GM12892 (cell line): ENCODE data around the gene ADARB2.
"Not testable (repeated sequence)": the region's sequence is repeated elsewhere in the genome, so short reads cannot be mapped to it uniquely, and the experiment has no call there.

Source experiments
- DNase-seq: peaks from one replicate; pipeline ENCODE4 v3.0.0; 2011; ENCODE audit not compliant: insufficient read length
- FAIRE-seq: peaks from 2 replicates; lab custom pipeline; 2011; peaks lifted over from hg19 to GRCh38; lab: Jason Lieb, UNC
- POLR2A ChIP-seq: IDR thresholded peaks from 2 replicates; pipeline ENCODE4 v1.6.1; 2011; ENCODE audit warnings: low read depth, low read length, control low read depth
- POLR2AphosphoS5 ChIP-seq: IDR thresholded peaks from 2 replicates; pipeline ENCODE4 v1.6.1; 2011; ENCODE audit warnings: low read depth, low read length, control low read depth
- TAF1 ChIP-seq: IDR thresholded peaks from 2 replicates; pipeline ENCODE4 v1.6.1; 2011; ENCODE audit warnings: low read depth, mild to moderate bottlenecking, control low read depth, low read length, borderline replicate concordance

The ADARB2 gene

DNA sequence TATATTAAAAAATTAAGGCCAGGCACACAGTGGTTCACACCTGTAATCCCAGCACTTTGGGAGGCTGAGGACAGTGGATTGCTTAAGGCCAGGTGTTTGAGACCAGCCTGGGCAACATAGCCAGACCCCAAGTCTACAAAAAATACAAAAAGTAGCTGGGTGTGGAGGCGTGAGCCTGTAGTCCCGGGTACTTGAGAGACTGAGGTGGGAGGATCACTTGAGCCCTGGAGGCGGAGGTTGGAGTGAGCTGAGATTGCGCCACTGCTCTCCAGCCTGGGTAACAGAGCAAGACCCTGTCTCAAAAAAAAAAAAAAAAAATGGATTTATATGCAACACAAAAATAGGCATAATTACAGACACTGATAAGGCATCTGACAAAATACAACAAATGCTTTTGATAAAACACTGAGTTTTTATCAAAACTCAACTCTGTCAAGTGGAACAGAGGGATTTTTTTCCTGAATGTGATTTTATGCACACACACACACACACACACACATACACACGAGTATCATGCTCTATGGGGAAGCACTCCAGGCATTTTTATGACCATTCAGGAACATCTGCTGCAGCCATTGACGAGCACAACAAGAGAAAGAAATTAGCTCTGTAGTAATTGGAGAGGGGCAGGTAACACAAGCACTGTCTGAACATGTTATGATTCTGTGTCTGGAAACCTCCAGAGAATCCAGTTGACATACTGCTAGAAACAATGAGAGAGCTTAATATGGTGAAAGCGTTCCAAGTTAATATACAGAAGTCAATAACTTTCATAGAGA, 488.0 kb downstream of the ADARB2 start:
- DNase-seq (no peak), FAIRE-seq (no peak)
- TF ChIP-seq POLR2A = no peak
- TF ChIP-seq TAF1 = no peak
- no peak for TF ChIP-seq POLR2AphosphoS5

DNA sequence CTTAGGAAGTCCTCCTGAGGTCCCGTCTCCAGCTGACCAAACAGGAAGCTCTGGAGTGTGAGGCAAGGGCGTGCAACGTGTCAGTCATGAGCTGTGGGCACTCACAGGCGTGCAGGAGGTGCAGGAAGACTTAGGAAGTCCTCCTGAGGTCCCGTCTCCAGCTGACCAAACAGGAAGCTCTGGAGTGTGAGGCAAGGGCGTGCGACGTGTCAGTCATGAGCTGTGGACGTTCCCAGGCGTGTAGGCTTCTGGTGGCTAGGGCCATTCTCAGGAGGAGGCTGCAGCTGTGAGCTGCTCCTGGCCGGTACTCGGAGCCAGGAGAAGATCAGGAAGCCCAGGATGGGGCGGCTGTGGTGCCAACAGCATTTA, 489.1 kb downstream of the ADARB2 start:
- DNase-seq, FAIRE-seq: not testable (repeated sequence)

DNA sequence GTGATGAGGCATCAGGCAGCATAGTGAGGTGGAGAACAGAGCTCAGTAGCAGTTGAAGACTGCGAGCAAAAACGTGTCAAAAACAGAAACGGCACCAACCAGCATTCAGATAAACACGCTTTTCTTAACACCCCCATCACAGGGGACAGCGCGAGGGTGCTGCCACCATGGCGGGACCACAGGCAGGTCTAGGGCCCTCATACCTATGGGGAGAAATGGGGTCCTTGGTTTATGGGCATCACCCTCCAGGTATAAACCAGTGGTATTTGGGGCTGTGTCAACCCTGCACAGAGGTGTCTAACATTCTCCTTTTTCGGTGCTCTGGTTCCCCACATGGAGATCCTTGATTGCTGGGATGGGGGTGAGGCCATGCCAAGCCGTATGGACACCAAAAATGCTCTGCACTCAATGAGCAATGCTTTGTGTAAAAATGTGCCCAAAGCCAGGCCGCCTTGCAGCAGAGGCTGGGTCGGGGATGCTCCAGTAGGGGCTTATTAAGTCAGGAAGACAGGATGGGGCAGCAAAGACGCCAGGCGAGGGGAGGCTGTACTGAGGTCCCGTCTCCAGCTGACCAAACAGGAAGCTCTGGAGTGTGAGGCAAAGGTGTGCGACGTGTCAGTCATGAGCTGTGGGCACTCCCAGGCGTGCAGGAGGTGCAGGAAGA, 489.6 kb downstream of the ADARB2 start:
- no peak for TF ChIP-seq TAF1
- TF ChIP-seq POLR2A = no peak
- TF ChIP-seq POLR2AphosphoS5 = no peak
- no peak for DNase-seq
- no peak for FAIRE-seq

DNA sequence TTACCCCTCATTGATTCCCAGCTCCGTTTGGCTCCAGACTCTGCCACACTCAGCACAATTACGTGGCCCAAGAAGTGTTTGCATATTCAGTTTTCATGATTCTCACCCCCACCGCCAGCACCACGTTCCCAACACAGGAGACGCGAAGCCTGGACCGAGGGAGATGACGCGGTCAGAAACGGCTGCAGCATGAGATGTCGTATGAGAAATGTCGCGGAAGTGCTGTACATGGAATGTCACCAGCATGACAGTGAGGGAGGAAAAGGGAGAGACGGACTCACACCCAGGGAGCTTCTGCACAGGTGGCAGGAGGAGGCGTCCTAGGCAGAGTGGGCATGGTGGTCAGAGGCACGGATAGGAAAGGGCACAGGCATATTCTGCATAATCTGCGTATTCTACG, 492.8 kb downstream of the ADARB2 start:
- TF ChIP-seq TAF1 = no peak
- FAIRE-seq (no peak), DNase-seq (no peak)

DNA sequence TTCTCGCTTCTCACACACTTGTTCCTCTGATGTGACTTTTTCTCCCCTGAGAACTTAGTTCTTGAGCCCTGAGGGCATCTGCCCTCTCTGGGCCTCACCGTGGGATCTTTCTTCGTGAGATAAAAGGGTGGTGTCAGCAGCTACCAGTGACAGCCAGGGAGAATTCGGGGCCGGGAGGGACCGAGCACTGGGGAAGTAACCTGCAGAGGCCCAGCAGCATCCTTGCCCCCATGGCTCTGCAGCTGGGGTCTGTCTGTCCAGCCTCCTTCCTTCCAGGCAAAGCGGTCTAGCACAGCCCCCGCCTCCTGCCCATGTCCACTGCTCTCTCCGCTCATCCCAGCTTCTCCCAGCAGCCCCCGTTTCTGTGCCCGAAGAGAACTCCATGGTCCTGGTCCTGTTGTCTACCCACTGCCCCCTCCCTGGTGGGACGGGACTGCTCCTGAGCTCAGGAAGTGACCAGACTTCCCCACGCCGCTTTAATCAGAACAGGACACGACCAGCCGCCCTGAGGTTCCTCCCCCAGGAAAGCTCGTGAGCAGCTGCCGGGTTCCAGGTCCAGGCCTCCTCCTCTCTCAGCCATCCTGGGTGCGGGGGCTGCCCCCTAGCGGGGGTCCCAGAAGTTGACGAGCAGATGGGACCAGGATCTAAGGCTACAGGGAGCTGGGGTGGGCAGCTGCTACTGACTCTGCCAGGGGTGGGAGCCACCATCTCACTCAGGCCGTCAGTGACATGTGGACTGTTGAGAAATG, 493.7 kb downstream of the ADARB2 start:
- TF ChIP-seq POLR2A = no peak
- TF ChIP-seq POLR2AphosphoS5 = no peak
- TF ChIP-seq TAF1 = no peak
- DNase-seq = no peak
- FAIRE-seq = no peak

DNA sequence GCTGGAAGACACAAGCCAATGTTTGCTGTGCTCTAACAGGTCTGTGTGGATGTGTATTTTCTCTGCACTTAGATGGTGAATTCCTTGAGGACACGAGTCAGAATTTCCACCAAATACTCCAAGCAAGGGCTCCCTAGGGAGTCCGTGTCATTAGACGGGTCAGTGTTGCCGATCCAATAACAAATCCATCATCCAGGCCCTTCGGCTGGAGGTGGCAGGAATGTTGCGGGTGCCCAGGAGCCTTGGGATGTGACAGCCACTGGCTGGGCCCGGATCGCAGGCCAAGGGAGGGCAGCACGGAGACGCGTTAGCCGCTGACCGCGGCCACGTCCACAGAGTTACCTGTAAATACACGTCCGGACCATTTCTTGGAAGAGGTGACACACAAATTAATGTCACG, 494.4 kb downstream of the ADARB2 start:
- no peak for TF ChIP-seq POLR2AphosphoS5
- TF ChIP-seq POLR2A = no peak
- TF ChIP-seq TAF1 = no peak
- no peak for FAIRE-seq
- DNase-seq = no peak

DNA sequence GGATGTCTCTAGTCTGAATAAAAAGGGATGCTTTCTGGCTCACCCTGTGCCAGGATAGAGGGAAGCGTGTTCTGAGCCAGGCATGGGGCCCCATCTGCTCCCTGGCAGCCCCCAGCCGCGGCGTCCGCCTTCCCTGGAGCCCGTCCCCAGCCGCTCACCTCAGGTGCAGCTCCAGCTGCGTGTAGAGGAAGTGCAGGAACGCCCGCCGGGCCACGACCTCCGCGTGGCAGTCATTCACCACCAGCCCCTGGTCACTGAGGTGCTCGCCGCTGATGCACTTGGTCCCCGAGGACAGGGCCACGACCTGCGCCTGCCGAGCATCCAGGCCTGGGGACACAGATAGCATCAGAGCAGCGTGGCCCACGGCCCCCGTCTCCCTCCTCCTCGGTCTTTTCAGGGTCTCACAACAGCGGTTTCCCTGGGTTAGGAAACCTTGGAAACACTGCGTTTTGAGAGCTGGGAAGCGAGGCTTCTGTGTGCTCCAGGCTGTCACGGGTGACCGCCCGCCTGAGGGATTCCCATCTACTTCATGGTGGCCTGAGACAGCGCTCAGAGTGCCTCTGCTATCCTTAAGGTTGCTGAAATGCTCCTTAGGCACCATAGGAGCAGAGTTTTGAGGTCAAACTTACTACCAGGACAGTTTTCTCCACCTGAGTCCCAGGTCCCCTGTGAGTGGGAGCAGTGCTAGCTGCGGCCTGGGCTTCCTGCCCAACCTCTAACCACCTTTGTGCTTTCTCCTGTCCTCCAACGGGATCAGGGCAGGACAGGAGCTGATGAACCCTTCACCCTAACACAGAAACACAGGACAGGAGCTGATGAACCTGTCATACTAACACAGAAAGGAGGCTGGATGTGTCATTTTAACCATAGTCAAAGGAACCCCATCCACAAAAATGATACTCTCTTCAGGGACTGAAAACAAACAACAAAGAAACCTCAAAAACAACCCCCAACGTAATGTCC, 495.1 kb downstream of the ADARB2 start:
- FAIRE-seq (no peak), DNase-seq (no peak)
- TF ChIP-seq TAF1 (no peak), POLR2A (no peak), POLR2AphosphoS5 (no peak)

DNA sequence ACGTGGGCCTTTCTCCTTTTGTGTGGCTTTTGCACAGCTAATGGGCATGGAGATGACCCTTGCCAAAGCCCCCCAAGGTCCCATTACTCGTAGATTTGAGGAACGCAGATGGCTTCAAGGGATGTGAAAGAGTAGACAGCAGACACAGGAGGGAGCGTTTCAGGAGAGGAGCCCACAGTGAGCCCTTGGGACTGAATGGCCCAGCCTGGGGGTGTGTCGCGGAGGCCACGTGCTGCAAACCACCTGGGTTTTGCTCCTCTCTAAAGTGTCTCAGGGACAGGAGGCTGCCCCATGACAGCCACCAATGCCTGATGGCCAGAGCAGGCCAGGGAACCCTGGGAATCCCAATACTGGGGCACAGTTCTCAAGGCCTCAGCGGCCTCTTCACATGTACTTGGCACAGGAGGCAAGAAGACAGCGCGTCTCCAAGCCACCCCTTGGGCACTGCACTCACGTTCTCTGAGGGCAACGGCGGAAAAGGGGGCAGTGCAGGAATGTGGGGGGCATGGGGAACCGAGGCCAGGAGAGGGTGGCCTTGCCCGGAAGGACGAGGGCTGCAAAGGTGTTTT, 495.9 kb downstream of the ADARB2 start:
- FAIRE-seq (no peak), DNase-seq (no peak)
- TF ChIP-seq POLR2AphosphoS5 (no peak), POLR2A (no peak), TAF1 (no peak)

DNA sequence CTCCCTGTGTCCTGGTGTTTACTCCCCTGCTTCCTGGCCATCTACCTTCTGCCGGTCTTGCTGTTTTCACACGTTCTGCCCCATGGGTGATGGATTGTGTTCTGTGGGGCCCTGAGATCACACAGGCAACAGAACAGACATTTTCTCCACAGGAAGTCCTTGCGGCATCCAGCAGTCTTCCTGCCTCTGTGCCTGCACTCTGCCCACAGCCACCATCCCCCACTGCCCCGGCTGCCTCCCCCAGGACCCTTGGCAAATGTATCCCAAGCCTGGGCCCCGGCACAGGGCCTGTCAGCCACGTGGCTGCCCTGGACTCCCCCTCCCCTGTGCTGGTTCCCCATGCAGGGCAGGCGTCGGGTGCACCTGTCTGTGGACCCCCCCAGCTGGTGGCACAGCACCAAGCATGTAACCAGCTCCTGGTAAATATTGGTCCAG, 497.0 kb downstream of the ADARB2 start:
- FAIRE-seq (no peak), DNase-seq (no peak)
- no peak for TF ChIP-seq TAF1
- no peak for TF ChIP-seq POLR2A
- no peak for TF ChIP-seq POLR2AphosphoS5

DNA sequence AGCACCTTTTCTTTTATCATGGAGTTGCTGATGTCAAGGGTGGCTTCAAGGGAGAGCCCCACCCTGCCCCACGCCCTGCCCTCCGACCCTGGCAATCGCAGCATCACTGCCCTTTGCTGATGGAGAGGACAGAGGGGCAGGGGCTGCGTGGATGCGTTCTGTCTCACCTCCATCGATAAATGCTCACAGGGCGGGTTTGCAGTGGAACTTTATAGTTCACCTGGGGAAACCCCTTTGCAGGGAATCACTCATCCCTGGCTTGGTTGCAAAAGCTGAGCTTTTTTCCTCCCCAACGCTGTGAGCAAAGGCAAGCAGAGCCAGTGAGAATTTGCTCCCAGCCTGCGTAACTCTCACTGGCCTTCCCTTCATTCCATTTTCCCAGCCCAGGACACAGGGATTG, 504.3 kb downstream of the ADARB2 start:
- DNase-seq = no peak
- no peak for FAIRE-seq
- TF ChIP-seq POLR2AphosphoS5 (no peak), POLR2A (no peak), TAF1 (no peak)
